ENCODE results near the gene PGAP1. TPM values are rescaled to one million over a fixed set of nuclear protein-coding genes. Genes with fewer than 3 reads are reported as not detected.

The PGAP1 gene
- total and polyA plus RNA-seq, 9 of the 15 experiments (the other 6 are each of a cell fraction or from before 2014, with no cell fraction given), result 0.08 to 0.73 (median 0.52) TPM

- TF ChIP-seq, protein P1, sequence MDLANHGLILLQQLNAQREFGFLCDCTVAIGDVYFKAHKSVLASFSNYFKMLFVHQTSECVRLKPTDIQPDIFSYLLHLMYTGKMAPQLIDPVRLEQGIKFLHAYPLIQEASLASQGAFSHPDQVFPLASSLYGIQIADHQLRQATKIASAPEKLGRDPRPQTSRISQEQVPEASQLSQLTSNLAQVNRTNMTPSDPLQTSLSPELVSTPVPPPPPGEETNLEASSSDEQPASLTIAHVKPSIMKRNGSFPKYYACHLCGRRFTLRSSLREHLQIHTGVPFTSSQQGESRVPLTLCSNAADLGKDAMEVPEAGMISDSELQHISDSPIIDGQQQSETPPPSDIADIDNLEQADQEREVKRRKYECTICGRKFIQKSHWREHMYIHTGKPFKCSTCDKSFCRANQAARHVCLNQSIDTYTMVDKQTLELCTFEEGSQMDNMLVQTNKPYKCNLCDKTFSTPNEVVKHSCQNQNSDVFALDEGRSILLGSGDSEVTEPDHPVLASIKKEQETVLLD (IDR thresholded peaks at IDR 0.05), result 0 out of 2 replicates have a peak, but pooled peaks have one; percentile 31
- peak; percentile 38; the same call in 1 of the 2 replicates for TF ChIP-seq CC2D1A (IDR thresholded peaks at IDR 0.05)
- peak in 1 of 2 experiments; percentile 22 for TF ChIP-seq E2F6 (IDR thresholded peaks at IDR 0.05; ENCODE audit: borderline replicate concordance in 1 of 2, extremely low read depth in 1 of 2, insufficient read depth in 1 of 2, insufficient read length in 1 of 2, low read depth in 1 of 2, low read length in 1 of 2, poor library complexity in 1 of 2, severe bottlenecking in 1 of 2)
- no peak for TF ChIP-seq TAL1 (IDR thresholded peaks at IDR 0.05)
- TF ChIP-seq HNRNPK (IDR thresholded peaks at IDR 0.05; ENCODE audit: low read depth, low read length, poor library complexity, severe bottlenecking), result no peak
- peak; percentile 53 for TF ChIP-seq MEIS2 (IDR thresholded peaks at IDR 0.05; ENCODE audit: partially characterized antibody)
- TF ChIP-seq, protein P2, sequence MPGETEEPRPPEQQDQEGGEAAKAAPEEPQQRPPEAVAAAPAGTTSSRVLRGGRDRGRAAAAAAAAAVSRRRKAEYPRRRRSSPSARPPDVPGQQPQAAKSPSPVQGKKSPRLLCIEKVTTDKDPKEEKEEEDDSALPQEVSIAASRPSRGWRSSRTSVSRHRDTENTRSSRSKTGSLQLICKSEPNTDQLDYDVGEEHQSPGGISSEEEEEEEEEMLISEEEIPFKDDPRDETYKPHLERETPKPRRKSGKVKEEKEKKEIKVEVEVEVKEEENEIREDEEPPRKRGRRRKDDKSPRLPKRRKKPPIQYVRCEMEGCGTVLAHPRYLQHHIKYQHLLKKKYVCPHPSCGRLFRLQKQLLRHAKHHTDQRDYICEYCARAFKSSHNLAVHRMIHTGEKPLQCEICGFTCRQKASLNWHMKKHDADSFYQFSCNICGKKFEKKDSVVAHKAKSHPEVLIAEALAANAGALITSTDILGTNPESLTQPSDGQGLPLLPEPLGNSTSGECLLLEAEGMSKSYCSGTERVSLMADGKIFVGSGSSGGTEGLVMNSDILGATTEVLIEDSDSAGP (CRISPR knock-in tag; IDR thresholded peaks at IDR 0.05), result no peak
- TF ChIP-seq BRCA1 (IDR thresholded peaks at IDR 0.05), result no peak
- TF ChIP-seq BRCA1 (CRISPR knock-in tag; IDR thresholded peaks at IDR 0.05), result no peak
- no peak for TF ChIP-seq MYC (IDR thresholded peaks at IDR 0.05; ENCODE audit: low read depth, low read length)
- TF ChIP-seq MYC (CRISPR knock-in tag; IDR thresholded peaks at IDR 0.05; ENCODE audit: borderline replicate concordance, low read depth), result no peak
- no peak for TF ChIP-seq THAP7 (CRISPR knock-in tag; IDR thresholded peaks at IDR 0.05)
- peak; percentile 62; the same call in 1 of the 2 replicates for TF ChIP-seq FOXM1 (IDR thresholded peaks at IDR 0.05; ENCODE audit: low read depth)
- no peak for TF ChIP-seq FOXM1 (CRISPR knock-in tag; IDR thresholded peaks at IDR 0.05; ENCODE audit: low read depth)
- TF ChIP-seq PHF20 (IDR thresholded peaks at IDR 0.05; ENCODE audit: partially characterized antibody), result peak; percentile 41
- TF ChIP-seq, protein P3, sequence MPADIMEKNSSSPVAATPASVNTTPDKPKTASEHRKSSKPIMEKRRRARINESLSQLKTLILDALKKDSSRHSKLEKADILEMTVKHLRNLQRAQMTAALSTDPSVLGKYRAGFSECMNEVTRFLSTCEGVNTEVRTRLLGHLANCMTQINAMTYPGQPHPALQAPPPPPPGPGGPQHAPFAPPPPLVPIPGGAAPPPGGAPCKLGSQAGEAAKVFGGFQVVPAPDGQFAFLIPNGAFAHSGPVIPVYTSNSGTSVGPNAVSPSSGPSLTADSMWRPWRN (IDR thresholded peaks at IDR 0.05; ENCODE audit: low read depth), result no peak
- TF ChIP-seq TFAM (CRISPR knock-in tag; conservative IDR thresholded peaks at IDR 0.05), result no peak
- TF ChIP-seq POLR2A (conservative IDR thresholded peaks at IDR 0.05), result peak; percentile 57; the same call in 1 of the 2 replicates
- no peak for TF ChIP-seq NR2C2 (CRISPR knock-in tag; IDR thresholded peaks at IDR 0.05)
- TF ChIP-seq NR2C2 (tag; IDR thresholded peaks at IDR 0.05), result no peak; the same call in 1 of the 2 replicates
- TF ChIP-seq RBFOX2 (IDR thresholded peaks at IDR 0.05; ENCODE audit: low read depth, low read length), result peak; percentile 59
- TF ChIP-seq JUND (IDR thresholded peaks at IDR 0.05; ENCODE audit: borderline replicate concordance, low read depth, low read length), result no peak
- TF ChIP-seq JUND (tag; IDR thresholded peaks at IDR 0.05; ENCODE audit: borderline replicate concordance, low read depth, low read length), result no peak
- TF ChIP-seq ZNF766 (CRISPR knock-in tag; conservative IDR thresholded peaks at IDR 0.05), result no peak
These were observed at the start of gene PGAP1 (continued) for GRCh38 chr2:196926562-196927375.
